ENCODE data around the gene EXT2. TPM values are rescaled to one million over a fixed set of nuclear protein-coding genes. Genes with fewer than 3 reads are reported as not detected.

The EXT2 gene
- 38.0 TPM for polyA plus RNA-seq (2012; ENCODE audit: insufficient read length, low read depth)

GRCh38 chr11:44095506-44096359 is at the start of gene EXT2:
EXT2 (plus strand) TSS chr11:44095678; CDS start chr11:44107713, 12,035 bp downstream.
- TF ChIP-seq, protein P1, sequence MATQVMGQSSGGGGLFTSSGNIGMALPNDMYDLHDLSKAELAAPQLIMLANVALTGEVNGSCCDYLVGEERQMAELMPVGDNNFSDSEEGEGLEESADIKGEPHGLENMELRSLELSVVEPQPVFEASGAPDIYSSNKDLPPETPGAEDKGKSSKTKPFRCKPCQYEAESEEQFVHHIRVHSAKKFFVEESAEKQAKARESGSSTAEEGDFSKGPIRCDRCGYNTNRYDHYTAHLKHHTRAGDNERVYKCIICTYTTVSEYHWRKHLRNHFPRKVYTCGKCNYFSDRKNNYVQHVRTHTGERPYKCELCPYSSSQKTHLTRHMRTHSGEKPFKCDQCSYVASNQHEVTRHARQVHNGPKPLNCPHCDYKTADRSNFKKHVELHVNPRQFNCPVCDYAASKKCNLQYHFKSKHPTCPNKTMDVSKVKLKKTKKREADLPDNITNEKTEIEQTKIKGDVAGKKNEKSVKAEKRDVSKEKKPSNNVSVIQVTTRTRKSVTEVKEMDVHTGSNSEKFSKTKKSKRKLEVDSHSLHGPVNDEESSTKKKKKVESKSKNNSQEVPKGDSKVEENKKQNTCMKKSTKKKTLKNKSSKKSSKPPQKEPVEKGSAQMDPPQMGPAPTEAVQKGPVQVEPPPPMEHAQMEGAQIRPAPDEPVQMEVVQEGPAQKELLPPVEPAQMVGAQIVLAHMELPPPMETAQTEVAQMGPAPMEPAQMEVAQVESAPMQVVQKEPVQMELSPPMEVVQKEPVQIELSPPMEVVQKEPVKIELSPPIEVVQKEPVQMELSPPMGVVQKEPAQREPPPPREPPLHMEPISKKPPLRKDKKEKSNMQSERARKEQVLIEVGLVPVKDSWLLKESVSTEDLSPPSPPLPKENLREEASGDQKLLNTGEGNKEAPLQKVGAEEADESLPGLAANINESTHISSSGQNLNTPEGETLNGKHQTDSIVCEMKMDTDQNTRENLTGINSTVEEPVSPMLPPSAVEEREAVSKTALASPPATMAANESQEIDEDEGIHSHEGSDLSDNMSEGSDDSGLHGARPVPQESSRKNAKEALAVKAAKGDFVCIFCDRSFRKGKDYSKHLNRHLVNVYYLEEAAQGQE (IDR thresholded peaks at IDR 0.05; ENCODE audit: insufficient read depth in 1 of 2, low read depth in 2 of 2, low read length in 2 of 2), result no peak
- peak; percentile 65 for TF ChIP-seq POLR2AphosphoS5 (IDR thresholded peaks at IDR 0.05; ENCODE audit: low read depth, low read length)
- no peak for TF ChIP-seq FOXP2 (optimal IDR thresholded peaks at IDR 0.05; ENCODE audit: borderline replicate concordance, extremely low read depth, extremely low read length, insufficient read depth)

DNA sequence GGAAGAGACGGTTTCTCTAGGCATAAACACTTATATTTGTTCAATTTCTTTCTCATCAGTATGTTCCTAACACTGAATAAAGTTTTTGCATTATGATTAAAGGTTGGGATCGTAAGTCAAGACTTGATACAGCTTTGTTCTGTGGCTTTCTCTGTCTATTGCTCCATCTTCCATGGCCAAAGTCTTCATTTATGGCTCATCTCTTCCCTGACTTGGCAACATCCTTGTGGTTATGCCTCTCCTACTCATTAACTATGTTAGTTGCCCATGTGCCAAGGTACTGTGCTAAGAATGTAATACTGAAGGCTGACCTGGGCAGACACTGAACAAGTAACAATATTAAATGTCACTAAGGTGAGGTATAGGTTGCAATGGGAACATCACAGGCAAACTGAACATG is 49.3 kb upstream of the EXT2 start:
- TF ChIP-seq POLR2AphosphoS5 (IDR thresholded peaks at IDR 0.05; ENCODE audit: low read depth, low read length), result no peak
- TF ChIP-seq FOXP2 (optimal IDR thresholded peaks at IDR 0.05; ENCODE audit: borderline replicate concordance, extremely low read depth, extremely low read length, insufficient read depth), result no peak
- no peak for TF ChIP-seq TAF1 (IDR thresholded peaks at IDR 0.05; ENCODE audit: borderline replicate concordance, insufficient read depth, low read length)
- TF ChIP-seq, protein P1 (IDR thresholded peaks at IDR 0.05; ENCODE audit: insufficient read depth in 1 of 2, low read depth in 2 of 2, low read length in 2 of 2), result no peak
- no peak for TF ChIP-seq SIN3A (IDR thresholded peaks at IDR 0.05; ENCODE audit: borderline replicate concordance, insufficient read depth, low read length)

GRCh38 chr11:44047298-44047697 is 48.2 kb upstream of the EXT2 start:
- no peak for TF ChIP-seq POLR2AphosphoS5 (IDR thresholded peaks at IDR 0.05; ENCODE audit: low read depth, low read length)
- no peak for TF ChIP-seq SIN3A (IDR thresholded peaks at IDR 0.05; ENCODE audit: borderline replicate concordance, insufficient read depth, low read length)
- no peak for TF ChIP-seq FOXP2 (optimal IDR thresholded peaks at IDR 0.05; ENCODE audit: borderline replicate concordance, extremely low read depth, extremely low read length, insufficient read depth)
- no peak for TF ChIP-seq TAF1 (IDR thresholded peaks at IDR 0.05; ENCODE audit: borderline replicate concordance, insufficient read depth, low read length)
- TF ChIP-seq, protein P1 (IDR thresholded peaks at IDR 0.05; ENCODE audit: insufficient read depth in 1 of 2, low read depth in 2 of 2, low read length in 2 of 2), result no peak

GRCh38 chr11:44047931-44048431 is 47.5 kb upstream of the EXT2 start, which contains the start of gene ACCSL:
ACCSL (plus strand) TSS chr11:44047981; CDS start chr11:44048037, 56 bp downstream.
- TF ChIP-seq POLR2AphosphoS5 (IDR thresholded peaks at IDR 0.05; ENCODE audit: low read depth, low read length), result no peak

- TF ChIP-seq POLR2AphosphoS5 (IDR thresholded peaks at IDR 0.05; ENCODE audit: low read depth, low read length) (no peak), SIN3A (IDR thresholded peaks at IDR 0.05; ENCODE audit: borderline replicate concordance, insufficient read depth, low read length) (no peak), TAF1 (IDR thresholded peaks at IDR 0.05; ENCODE audit: borderline replicate concordance, insufficient read depth, low read length) (no peak)
- TF ChIP-seq, protein P1 (IDR thresholded peaks at IDR 0.05; ENCODE audit: insufficient read depth in 1 of 2, low read depth in 2 of 2, low read length in 2 of 2), result no peak
Measured at GRCh38 chr11:44049832-44050231, 45.6 kb upstream of the EXT2 start.
